Body of pancreas (tissue), 4 donors: Measurements from ENCODE around the gene SOX10.

ENCODE experiments used
- POLR2A ChIP-seq, 3 donors: fragments of 450-650 bp; IDR thresholded peaks; one replicate each; pipeline ENCODE4 v1.6.1; 2016; ENCODE audit warnings: antibody characterized with exemption in 3 of 3, mild to moderate bottlenecking in 2 of 3
- TF ChIP-seq, protein P1 (sequence below), 7 experiments: fragments of 450-650 bp in 4 of 7; fragments of 200-600 bp in 3 of 7; sonication (generic) in 3 of 7; IDR thresholded peaks; one replicate each; pipeline ENCODE4 v1.5.1; 2016 to 2019; ENCODE audit warnings: antibody characterized with exemption in 7 of 7

DNA sequence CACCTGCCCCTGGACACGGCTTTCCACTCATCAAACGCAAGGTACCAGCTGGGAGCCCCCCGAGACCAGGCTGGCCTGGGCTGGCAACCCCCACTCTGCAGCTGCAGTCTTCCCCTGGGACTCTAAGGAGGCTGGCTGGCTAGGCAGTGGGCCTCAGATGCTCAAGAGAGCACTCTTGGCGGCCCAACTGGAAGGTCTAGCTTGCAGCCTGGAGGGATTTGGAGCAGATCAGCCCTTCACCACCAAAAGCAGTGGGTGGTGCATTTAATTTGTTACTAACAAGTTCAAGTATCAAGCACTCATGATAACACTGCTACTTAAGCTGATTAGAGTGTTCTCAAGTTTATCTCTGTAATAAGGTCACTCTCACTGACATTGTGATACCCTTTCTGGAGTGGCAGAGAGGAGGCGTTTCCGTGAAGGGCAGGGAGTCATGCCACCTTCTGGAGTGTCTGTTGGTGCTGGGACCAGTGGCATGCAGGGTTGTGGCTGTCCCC, 52.4 kb downstream of the SOX10 start:
- TF ChIP-seq, protein P1, sequence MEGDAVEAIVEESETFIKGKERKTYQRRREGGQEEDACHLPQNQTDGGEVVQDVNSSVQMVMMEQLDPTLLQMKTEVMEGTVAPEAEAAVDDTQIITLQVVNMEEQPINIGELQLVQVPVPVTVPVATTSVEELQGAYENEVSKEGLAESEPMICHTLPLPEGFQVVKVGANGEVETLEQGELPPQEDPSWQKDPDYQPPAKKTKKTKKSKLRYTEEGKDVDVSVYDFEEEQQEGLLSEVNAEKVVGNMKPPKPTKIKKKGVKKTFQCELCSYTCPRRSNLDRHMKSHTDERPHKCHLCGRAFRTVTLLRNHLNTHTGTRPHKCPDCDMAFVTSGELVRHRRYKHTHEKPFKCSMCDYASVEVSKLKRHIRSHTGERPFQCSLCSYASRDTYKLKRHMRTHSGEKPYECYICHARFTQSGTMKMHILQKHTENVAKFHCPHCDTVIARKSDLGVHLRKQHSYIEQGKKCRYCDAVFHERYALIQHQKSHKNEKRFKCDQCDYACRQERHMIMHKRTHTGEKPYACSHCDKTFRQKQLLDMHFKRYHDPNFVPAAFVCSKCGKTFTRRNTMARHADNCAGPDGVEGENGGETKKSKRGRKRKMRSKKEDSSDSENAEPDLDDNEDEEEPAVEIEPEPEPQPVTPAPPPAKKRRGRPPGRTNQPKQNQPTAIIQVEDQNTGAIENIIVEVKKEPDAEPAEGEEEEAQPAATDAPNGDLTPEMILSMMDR (IDR thresholded peaks at IDR 0.05): no peak
- TF ChIP-seq POLR2A (IDR thresholded peaks at IDR 0.05): no peak
